Activated CD4-positive, alpha-beta memory T cell treated with anti-CD3 and anti-CD28 coated beads, Interleukin-2, amount 10 ng/mL, durations not matched to agents 7 days and 5 days (primary cell): Measurements from ENCODE around the gene DNAL4. TPM values are rescaled to one million over a fixed set of nuclear protein-coding genes. Genes with fewer than 3 reads are reported as not detected.

ENCODE experiments used
- CTCF ChIA-PET: fragments of 350-600 bp; sonication (Branson Sonifier 250); formaldehyde crosslinking; loops from one replicate; lab custom pipeline; 2021; ENCODE audit warnings: antibody characterized with exemption, inconsistent platforms; lab: Charles Lee
- POLR2A ChIA-PET: fragments of 350-600 bp; sonication (Branson Sonifier 250); formaldehyde crosslinking; loops from one replicate; lab custom pipeline; 2021; ENCODE audit warnings: antibody characterized with exemption; lab: Charles Lee
- DNase-seq: peaks from one replicate; pipeline ENCODE4 v3.0.0-alpha.2; 2020
- H3K27ac Mint-ChIP-seq: one replicate; pipeline ENCODE4 v1.8.0; 2021; ENCODE audit warnings: mild to moderate bottlenecking, mixed read lengths
- H3K27me3 Mint-ChIP-seq: one replicate; pipeline ENCODE4 v1.8.0; 2021; ENCODE audit warnings: mixed read lengths
- H3K36me3 Mint-ChIP-seq: one replicate; pipeline ENCODE4 v1.8.0; 2021; ENCODE audit warnings: low read depth, mixed read lengths
- H3K4me1 Mint-ChIP-seq: one replicate; pipeline ENCODE4 v1.8.0; 2021; ENCODE audit warnings: mixed read lengths
- H3K4me3 Mint-ChIP-seq: one replicate; pipeline ENCODE4 v1.8.0; 2021; ENCODE audit warnings: mild to moderate bottlenecking, mixed read lengths
- H3K9me3 Mint-ChIP-seq: one replicate; pipeline ENCODE4 v1.8.0; 2021; ENCODE audit warnings: mixed read lengths
- total RNA-seq, 2 experiments: library from RNA; stranded (reverse); gene quantifications; one replicate each; pipeline ENCODE4 v1.2.3, GENCODE V29; 2021

The DNAL4 gene
- total RNA-seq, 2 experiments from 2014 or later = 8.0 to 8.4 TPM

DNA sequence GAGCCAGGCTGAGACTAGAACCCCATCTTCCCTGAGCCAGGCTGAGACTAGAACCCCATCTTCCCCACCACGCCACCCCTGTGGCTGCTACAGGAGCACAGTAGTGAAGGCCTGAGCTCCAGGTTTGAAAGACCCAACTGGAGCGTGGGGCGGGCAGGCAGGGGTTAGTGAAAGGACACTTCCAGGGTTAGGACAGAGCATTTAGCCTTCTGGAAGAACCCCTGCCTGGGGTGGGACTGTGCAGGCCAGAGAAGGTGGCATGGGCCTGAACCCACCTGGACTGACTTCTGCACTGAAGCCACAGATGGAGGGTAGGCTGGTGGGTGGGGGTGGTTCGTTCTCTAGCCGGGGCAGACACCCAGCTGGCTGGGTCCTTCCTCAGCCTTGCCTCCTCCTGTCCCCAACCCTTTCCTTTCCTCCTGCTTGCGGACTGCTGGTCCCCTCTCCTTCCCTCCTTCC, 62.2 kb downstream of the DNAL4 start:
- H3K27ac Mint-ChIP-seq = peak overlapping the region; percentile 52
- no peaks in the 10 kb centered on the region for H3K9me3 Mint-ChIP-seq
- ChIA-PET POLR2A (interaction anchor here (0.9 to 16.2 kb wide), 11 partner anchors 9 to 711 kb away, joined by 3 to 479 read pairs (median 23); partner anchors contain the start of genes GTPBP1 and SUN2), CTCF (interaction anchor here (0.6 to 4.0 kb wide), 4 partner anchors 10 to 614 kb away, joined by 3 to 14 read pairs (median 6); partner anchors contain the start of gene GTPBP1)
- no peak for DNase-seq
- H3K27me3 Mint-ChIP-seq = no peaks in the 10 kb centered on the region
- H3K36me3 Mint-ChIP-seq = peaks cover 90% of the 10 kb centered on the region
- H3K4me3 Mint-ChIP-seq = peak overlapping the region; percentile 17
- peaks cover 34% of the 10 kb centered on the region for H3K4me1 Mint-ChIP-seq

DNA sequence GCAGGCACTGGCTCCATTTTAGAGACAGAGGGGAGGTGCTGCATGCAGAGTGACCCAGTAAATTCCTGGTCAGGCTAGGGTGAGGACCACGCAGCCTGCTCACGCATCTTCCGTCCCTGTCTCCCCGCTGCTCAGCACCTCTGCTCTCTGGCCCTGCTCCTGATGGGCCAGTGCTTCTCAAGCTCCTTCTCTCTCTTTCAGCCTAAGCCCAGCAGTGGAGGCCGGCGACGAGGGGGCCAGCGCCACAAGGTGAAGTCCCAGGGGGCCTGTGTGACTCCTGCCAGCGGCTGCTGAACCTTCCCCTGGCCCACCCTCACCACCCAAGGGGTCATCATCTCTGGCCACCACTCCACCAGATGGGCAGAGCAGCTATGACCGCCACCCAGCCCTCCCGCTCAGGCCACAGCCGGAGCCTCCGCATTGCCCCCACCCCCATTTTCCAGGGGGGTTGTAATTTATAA, 63.5 kb downstream of the DNAL4 start:
- DNase-seq = no peak
- POLR2A ChIA-PET = interaction anchor here (1.1 to 16.2 kb wide), 5 partner anchors 10 to 49 kb away, joined by 3 to 479 read pairs (median 23); partner anchors contain the start of genes GTPBP1, SUN2 and TOMM22
- CTCF ChIA-PET = no interaction called here
- Mint-ChIP-seq H3K9me3 (no peaks in the 10 kb centered on the region), H3K36me3 (peaks cover 91% of the 10 kb centered on the region), H3K4me1 (peaks cover 21% of the 10 kb centered on the region), H3K27me3 (no peaks in the 10 kb centered on the region), H3K4me3 (no peak overlapping the region), H3K27ac (peak overlapping the region; percentile 5)

DNA sequence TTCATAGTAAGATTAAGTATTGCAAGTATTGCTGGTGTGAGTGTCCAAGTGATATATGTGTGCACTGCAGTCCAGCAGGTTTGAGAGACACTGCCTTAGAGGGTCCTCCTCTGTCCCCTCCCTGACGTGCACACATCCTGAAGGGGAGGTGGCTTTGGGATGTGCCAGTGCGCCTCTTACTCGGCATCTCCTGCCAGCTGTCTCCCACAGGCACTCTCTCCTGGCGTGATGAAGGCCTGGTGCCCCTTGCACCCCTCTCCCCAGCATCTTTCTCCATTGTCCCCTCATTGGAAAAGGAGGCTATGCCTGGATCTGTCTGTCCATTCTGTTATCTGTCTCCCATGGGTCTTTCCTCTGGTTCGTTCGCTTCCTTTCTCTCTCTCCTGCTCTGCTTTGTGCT, 64.0 kb downstream of the DNAL4 start:
- no peak overlapping the region for H3K4me3 Mint-ChIP-seq
- H3K4me1 Mint-ChIP-seq = peaks cover 17% of the 10 kb centered on the region
- peak overlapping the region; percentile 5 for H3K27ac Mint-ChIP-seq
- H3K9me3 Mint-ChIP-seq = no peaks in the 10 kb centered on the region
- DNase-seq = no peak
- POLR2A ChIA-PET = interaction anchor here (1.3 to 16.2 kb wide), 4 partner anchors 10 to 24 kb away, joined by 6 to 479 read pairs (median 50); partner anchors contain the start of genes GTPBP1 and SUN2
- CTCF ChIA-PET = no interaction called here
- H3K27me3 Mint-ChIP-seq = no peaks in the 10 kb centered on the region
- H3K36me3 Mint-ChIP-seq = peaks cover 91% of the 10 kb centered on the region

DNA sequence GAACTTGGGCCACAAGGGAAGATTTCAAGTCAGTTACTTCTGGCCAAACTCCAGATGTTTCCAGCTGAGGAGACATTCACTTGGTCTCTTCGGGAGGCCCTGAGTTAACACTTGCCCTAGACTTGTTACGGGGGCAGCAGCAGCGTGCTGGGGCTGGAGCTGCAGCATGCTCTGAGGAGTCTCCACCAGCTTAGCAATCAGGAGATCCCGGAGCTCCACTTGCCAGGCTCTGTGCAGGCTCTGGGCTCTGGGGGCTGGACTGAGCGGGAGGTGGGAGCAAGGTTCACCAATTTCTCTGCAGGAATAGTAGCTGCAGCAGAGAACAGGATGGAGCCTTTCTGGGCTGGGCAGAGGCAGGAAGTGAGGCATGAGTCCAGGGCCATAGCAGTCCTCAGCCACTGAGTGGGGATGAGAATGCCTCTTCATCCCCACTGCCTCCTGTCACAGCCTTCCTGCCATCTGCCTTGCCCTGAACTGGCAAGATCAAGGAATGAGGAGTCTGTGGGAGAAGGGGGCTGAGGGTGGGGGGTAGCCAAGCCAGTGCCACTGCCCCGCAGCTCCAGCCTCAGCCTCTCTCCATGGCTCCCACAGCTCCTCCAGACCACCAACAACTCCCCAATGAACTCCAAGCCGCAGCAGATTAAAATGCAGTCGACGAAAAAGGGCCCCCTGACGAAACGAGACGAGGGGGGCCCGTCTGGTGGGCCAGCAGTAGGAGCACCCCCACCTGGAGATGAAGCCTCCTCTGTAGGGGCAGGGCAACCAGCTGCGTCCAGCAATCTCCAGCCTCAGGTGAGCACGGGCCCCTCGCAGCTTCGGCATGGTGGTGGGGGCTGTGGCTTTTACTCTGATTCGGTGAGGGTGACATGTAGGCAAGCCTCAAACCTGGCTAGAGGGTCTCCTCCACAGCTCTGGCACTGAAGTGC, 64.8 kb downstream of the DNAL4 start:
- ChIA-PET CTCF (no interaction called here), POLR2A (interaction anchor here (1.0 to 16.2 kb wide), 4 partner anchors 10 to 24 kb away, joined by 4 to 479 read pairs (median 50); partner anchors contain the start of genes GTPBP1 and SUN2)
- Mint-ChIP-seq H3K27ac (no peak overlapping the region), H3K9me3 (no peaks in the 10 kb centered on the region), H3K4me1 (peaks cover 10% of the 10 kb centered on the region), H3K27me3 (no peaks in the 10 kb centered on the region), H3K4me3 (no peak overlapping the region), H3K36me3 (peaks cover 91% of the 10 kb centered on the region)
- no peak for DNase-seq

Other genes with a start within 250 kb of the DNAL4 start
- 10 to 100 TPM; 12.5 to 12.6 TPM for gene DMC1, start 224.0 kb downstream of the DNAL4 start, total RNA-seq
- under 1 TPM; 0.10 to 0.45 TPM for gene FAM227A, start 137.8 kb downstream of the DNAL4 start, total RNA-seq
- 10 to 100 TPM in 1 of 2 experiments, 1 to 10 TPM in 1; 9.5 to 11.0 TPM for gene CBY1, start 137.5 kb downstream of the DNAL4 start, total RNA-seq
- gene TOMM22, start 112.2 kb downstream of the DNAL4 start, total RNA-seq = 10 to 100 TPM; 60.4 to 63.0 TPM
- gene JOSD1, start 93.2 kb downstream of the DNAL4 start, total RNA-seq = 100 to 1,000 TPM; 109 to 111 TPM
- 100 to 1,000 TPM; 111 to 114 TPM for gene GTPBP1, start 88.2 kb downstream of the DNAL4 start, total RNA-seq
- gene SUN2, start 38.1 kb downstream of the DNAL4 start, total RNA-seq = 100 to 1,000 TPM; 498 to 500 TPM
- gene NPTXR, start 49.9 kb upstream of the DNAL4 start, total RNA-seq = 1 to 10 TPM in 1 of 2 experiments, under 1 TPM in 1; 0.91 to 1.3 TPM
- 10 to 100 TPM; 76.5 TPM for gene CBX6, start 78.1 kb upstream of the DNAL4 start, total RNA-seq
- not detected for gene APOBEC3A, start 163.5 kb upstream of the DNAL4 start, total RNA-seq
- 10 to 100 TPM; 51.6 to 51.9 TPM for gene APOBEC3B, start 188.2 kb upstream of the DNAL4 start, total RNA-seq
- 100 to 1,000 TPM; 146 to 157 TPM for gene APOBEC3C, start 220.1 kb upstream of the DNAL4 start, total RNA-seq
- gene APOBEC3D, start 227.0 kb upstream of the DNAL4 start, total RNA-seq = 10 to 100 TPM; 58.2 to 58.9 TPM
- gene APOBEC3F, start 246.7 kb upstream of the DNAL4 start, total RNA-seq = 10 to 100 TPM; 36.4 to 42.2 TPM